K562 (cell line): ENCODE results near the gene LRMDA. TPM values are rescaled to one million over a fixed set of nuclear protein-coding genes. Genes with fewer than 3 reads are reported as not detected.

Experiments
- ATAC-seq: fragments of 200-7000 bp; cut with Tn5 transposase; 3 replicates; pipeline ENCODE4 v1.9.1; 2020; ENCODE audit warnings: moderate library complexity
- BruUV-seq: library from RNA; stranded (reverse); fragments of 400-500 nt; replicated peaks from 2 replicates; lab custom pipeline; 2021; lab: Mats Ljungman, UMichigan
- CTCF ChIA-PET: fragments of 300-600 bp; formaldehyde crosslinking; extraction: SDS; loops from one replicate; lab custom pipeline; 2021; ENCODE audit warnings: low intra/inter-chr PET ratio; lab: Yijun Ruan, JAX
- POLR2A ChIA-PET: fragments of 300-600, 350-650 bp; sonication (Branson Sonifier 250); formaldehyde crosslinking; extraction: SDS; loops from one replicate; lab custom pipeline; 2021; ENCODE audit warnings: antibody characterized with exemption, inconsistent platforms; lab: Yijun Ruan, JAX
- DNase-seq, 4 experiments: peaks; one replicate each; pipeline versions ENCODE4 v3.0.0 to v3.0.0-alpha.2; 2011 to 2018; ENCODE audit warnings: low spot score in 3 of 4, mixed read lengths in 3 of 4; ENCODE audit errors: extremely low read depth in 1 of 4
- FAIRE-seq: peaks from 2 replicates; lab custom pipeline; 2011; peaks lifted over from hg19 to GRCh38; lab: Jason Lieb, UNC
- H2AFZ ChIP-seq: 2 replicates; pipeline ENCODE4 v1.6.0; 2011; ENCODE audit warnings: low read depth, low read length, control low read depth, inconsistent platforms
- H3K27ac ChIP-seq: fragments of 200-600 bp; 3 replicates; pipeline ENCODE4 v1.8.0; 2011; ENCODE audit warnings: low read depth, mild to moderate bottlenecking, control low read depth, inconsistent platforms, low read length, moderate library complexity, mixed read lengths; ENCODE audit errors: extremely low read depth
- H3K27me3 ChIP-seq, 2 experiments: fragments of 300-600 bp in 1 of 2; 2 replicates in 1 of 2; 3 replicates in 1 of 2; pipeline versions ENCODE4 v1.6.0 to v1.8.0; 2011; ENCODE audit warnings: inconsistent platforms in 2 of 2, low read length in 2 of 2, mild to moderate bottlenecking in 1 of 2, mixed read lengths in 1 of 2, moderate library complexity in 1 of 2; ENCODE audit not compliant: control insufficient read depth in 2 of 2, insufficient read depth in 2 of 2
- H3K36me3 ChIP-seq: fragments of 300-600 bp; 3 replicates; pipeline ENCODE4 v1.8.0; 2011; ENCODE audit warnings: mild to moderate bottlenecking, low read length, inconsistent platforms; ENCODE audit not compliant: control insufficient read depth, insufficient read depth
- H3K4me1 ChIP-seq, 2 experiments: fragments of 200-600 bp in 1 of 2; replicated peaks in 1 of 2; 2 replicates in 1 of 2; 3 replicates in 1 of 2; pipeline versions ENCODE4 v1.5.1 to v1.8.0; 2011; ENCODE audit warnings: inconsistent platforms in 2 of 2, low read length in 2 of 2, mild to moderate bottlenecking in 1 of 2, mixed read lengths in 1 of 2, moderate library complexity in 1 of 2; ENCODE audit not compliant: control insufficient read depth in 2 of 2, insufficient read depth in 2 of 2
- H3K4me2 ChIP-seq: 2 replicates; pipeline ENCODE4 v1.6.1; 2011; ENCODE audit warnings: low read length, control low read depth, inconsistent platforms, mixed read lengths; ENCODE audit not compliant: insufficient read depth
- H3K4me3 ChIP-seq: fragments of 200-600 bp; sonication (generic), shearing (Covaris generic); 2 replicates; pipeline ENCODE4 v1.5.1; 2016; ENCODE audit warnings: control low read depth, inconsistent platforms
- H3K79me2 ChIP-seq: fragments of 200-600 bp; 3 replicates; pipeline ENCODE4 v1.8.0; 2011; ENCODE audit warnings: low read length, inconsistent platforms; ENCODE audit not compliant: control insufficient read depth, insufficient read depth
- H3K9ac ChIP-seq, 2 experiments: 2 replicates each; pipeline versions ENCODE4 v1.6.0 to v1.6.1; 2011; ENCODE audit warnings: low read depth in 2 of 2, low read length in 2 of 2, control low read depth in 1 of 2, inconsistent platforms in 1 of 2, mild to moderate bottlenecking in 1 of 2, mixed read lengths in 1 of 2; ENCODE audit not compliant: insufficient read depth in 1 of 2
- H3K9me1 ChIP-seq: one replicate; pipeline ENCODE4 v1.6.0; 2011; ENCODE audit warnings: inconsistent platforms, mild to moderate bottlenecking, low read length, moderate library complexity; ENCODE audit not compliant: control insufficient read depth, insufficient read depth
- H3K9me3 ChIP-seq: replicated peaks from 2 replicates; pipeline ENCODE4 v1.5.1; 2011; ENCODE audit warnings: low read depth, low read length, inconsistent platforms; ENCODE audit not compliant: control insufficient read depth, insufficient read depth
- H4K20me1 ChIP-seq: replicated peaks from 2 replicates; pipeline ENCODE4 v1.6.1; 2011; ENCODE audit warnings: low read length, inconsistent platforms, mixed read lengths; ENCODE audit not compliant: control insufficient read depth, insufficient read depth
- MEIS2 ChIP-seq: fragments of 450-650 bp; IDR thresholded peaks from 2 replicates; pipeline ENCODE4 v1.6.1; 2014; ENCODE audit warnings: mild to moderate bottlenecking; ENCODE audit not compliant: partially characterized antibody
- RBBP5 ChIP-seq: fragments of 200-600 bp; sonication (generic); IDR thresholded peaks from 2 replicates; pipeline ENCODE4 v1.6.1; 2012; ENCODE audit warnings: borderline replicate concordance, mild to moderate bottlenecking, low read length, control low read depth, inconsistent platforms; ENCODE audit not compliant: insufficient read depth, poor library complexity, severe bottlenecking
- WGBS: fragments of 100-300 bp; shearing (Covaris generic); methylation state at CpG from one replicate; pipeline ENCODE4 v1.1.6; 2016; ENCODE audit warnings: low coverage, mixed read lengths; ENCODE audit not compliant: insufficient coverage; ENCODE audit errors: missing lambda C conversion rate; 5-methylcytosine and 5-hydroxymethylcytosine counted together
- in situ Hi-C: fragments of 300-500 bp; cut with MboI; formaldehyde crosslinking; loops from 4 replicates; pipeline ENCODE4 v1.15.0; 2018; ENCODE audit warnings: inconsistent platforms, mixed read lengths
- intact Hi-C: fragments of 100-400 bp; cut with micrococcal nuclease; formaldehyde crosslinking; loops from 2 replicates; pipeline ENCODE4 v1.14.2; 2022
- polyA plus RNA-seq, 8 experiments: library from polyadenylated mRNA; depleted of rRNA in 4 of 8; stranded (reverse) in 5 of 8; unstranded in 3 of 8; fragments of >200 nt; fragmentation: Nextera tagmentation in 2 of 8; fragmentation: Illumina TruSeq in 1 of 8; extraction: Ambion mirVana in 2 of 8; extraction: Trizol in 1 of 8; gene quantifications; 2 replicates each; pipeline versions ENCODE4 v1.2.1 to v1.2.3, GENCODE V29; 2011 to 2014; ENCODE audit warnings: inconsistent platforms in 1 of 8, missing spikeins in 1 of 8
- total RNA-seq, 7 experiments: library from RNA; depleted of rRNA in 6 of 7; stranded (reverse); fragments of >200 nt in 6 of 7; fragmentation: Illumina TruSeq in 2 of 7; extraction: Trizol in 2 of 7; gene quantifications; 2 replicates each; pipeline versions ENCODE4 v1.2.1 to v1.2.3, GENCODE V29; 2011 to 2021; ENCODE audit warnings: low replicate concordance in 1 of 7
- TF ChIP-seq, protein P1 (sequence below), 2 experiments: IDR thresholded peaks in 1 of 2; conservative IDR thresholded peaks in 1 of 2; 2 replicates each; pipeline ENCODE4 v1.6.1; 2016; ENCODE audit warnings: low read depth in 2 of 2, mild to moderate bottlenecking in 1 of 2, missing compliant biosample characterization in 1 of 2, missing genetic modification characterization in 1 of 2, moderate library complexity in 1 of 2

Gene LRMDA
- total and polyA plus RNA-seq, 9 of the 15 experiments (the other 6 are each of a cell fraction or from before 2014, with no cell fraction given), result 0.25 TPM; not detected in 8

DNA sequence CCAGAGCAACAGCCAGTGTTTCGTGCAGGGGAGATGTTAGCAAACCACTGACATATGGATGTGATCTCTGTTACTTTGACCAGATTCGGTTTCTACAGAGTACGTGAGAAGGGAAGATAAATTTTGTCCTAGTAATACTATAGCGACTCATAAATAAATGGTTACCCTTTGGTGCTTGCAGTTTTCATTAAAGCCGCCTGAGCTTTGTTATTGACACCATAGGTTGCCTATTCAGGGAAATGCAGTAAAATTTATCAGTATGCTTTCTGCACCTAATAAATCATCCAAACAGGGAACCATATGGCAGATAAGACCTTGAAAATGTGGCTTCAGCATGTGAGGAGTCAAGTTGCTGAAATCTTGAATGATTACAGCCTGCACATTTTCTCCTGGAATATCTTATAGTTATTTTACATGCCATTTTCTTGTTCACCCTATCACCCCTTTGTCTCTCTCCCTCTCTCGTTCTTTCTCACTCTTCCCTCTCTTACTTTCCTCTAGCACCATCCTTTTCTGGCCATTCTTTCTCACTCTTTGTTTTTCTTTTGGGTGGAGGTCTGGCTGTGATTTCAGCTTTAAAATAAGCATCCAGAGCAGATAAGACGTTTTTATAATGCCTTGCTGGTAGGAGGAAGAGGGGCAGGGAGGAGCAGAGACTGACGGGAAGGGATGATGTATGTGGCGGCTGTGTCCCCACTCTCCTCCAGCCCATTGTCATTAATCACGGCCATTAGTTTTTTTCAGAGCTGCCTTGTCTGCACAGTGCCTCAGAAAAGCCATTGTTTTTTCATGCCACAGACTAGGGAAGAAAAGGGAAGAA lies 182.5 kb downstream of the LRMDA start:
- TF ChIP-seq, protein P1, sequence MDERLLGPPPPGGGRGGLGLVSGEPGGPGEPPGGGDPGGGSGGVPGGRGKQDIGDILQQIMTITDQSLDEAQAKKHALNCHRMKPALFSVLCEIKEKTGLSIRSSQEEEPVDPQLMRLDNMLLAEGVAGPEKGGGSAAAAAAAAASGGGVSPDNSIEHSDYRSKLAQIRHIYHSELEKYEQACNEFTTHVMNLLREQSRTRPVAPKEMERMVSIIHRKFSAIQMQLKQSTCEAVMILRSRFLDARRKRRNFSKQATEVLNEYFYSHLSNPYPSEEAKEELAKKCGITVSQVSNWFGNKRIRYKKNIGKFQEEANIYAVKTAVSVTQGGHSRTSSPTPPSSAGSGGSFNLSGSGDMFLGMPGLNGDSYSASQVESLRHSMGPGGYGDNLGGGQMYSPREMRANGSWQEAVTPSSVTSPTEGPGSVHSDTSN (CRISPR knock-in tag; IDR thresholded peaks at IDR 0.05; ENCODE audit: low read depth), result no peak
- TF ChIP-seq, protein P1 (tag; conservative IDR thresholded peaks at IDR 0.05; ENCODE audit: low read depth), result peak; percentile 65
- TF ChIP-seq RBBP5, result no peak
- peak; percentile 39 for TF ChIP-seq MEIS2
- no peaks in the 10 kb centered on the region for H3K27me3 ChIP-seq
- no peaks in the 10 kb centered on the region for H3K9me1 ChIP-seq
- 0% methylated on average over 10 of the region's 10 CpGs for WGBS
- no peaks in the 10 kb centered on the region for H3K9me3 ChIP-seq
- FAIRE-seq, result no peak
- no peak for DNase-seq
- ATAC-seq, result no peak
- no peak overlapping the region for H3K9ac ChIP-seq
- H3K79me2 ChIP-seq, result no peaks in the 10 kb centered on the region
- H3K27ac ChIP-seq, result no peak overlapping the region
- no peak overlapping the region for H2AFZ ChIP-seq
- no peak overlapping the region for H3K4me2 ChIP-seq
- no peaks in the 10 kb centered on the region for H3K4me1 ChIP-seq
- no peaks in the 10 kb centered on the region for H4K20me1 ChIP-seq
- no peak overlapping the region for H3K4me3 ChIP-seq
- intact Hi-C loops, result no loop called here
- BruUV-seq, result no TSS peak
- H3K36me3 ChIP-seq, result no peaks in the 10 kb centered on the region
- POLR2A ChIA-PET, result no interaction called here
- CTCF ChIA-PET, result no interaction called here
- in situ Hi-C loops, result no loop called here
